ENCODE data around the gene MAST4.

Gene MAST4

GRCh38 chr5:67003685-67003934 is 407.4 kb downstream of the MAST4 start:
- DNase-seq, result no peak

GRCh38 chr5:67003935-67004729 is 407.9 kb downstream of the MAST4 start:
- peak; percentile 79 for DNase-seq

GRCh38 chr5:67004730-67005350 is 408.6 kb downstream of the MAST4 start:
- no peak for DNase-seq

GRCh38 chr5:67005737-67006499 is 409.7 kb downstream of the MAST4 start:
- no peak for DNase-seq

- no peak for DNase-seq
Observed at GRCh38 chr5:67006500-67006848, 410.3 kb downstream of the MAST4 start.

GRCh38 chr5:67009028-67009427 is 412.8 kb downstream of the MAST4 start:
- DNase-seq, result no peak

- no peak for DNase-seq
Observed at GRCh38 chr5:67010684-67011409, 414.7 kb downstream of the MAST4 start.

GRCh38 chr5:67011422-67011821 is 415.2 kb downstream of the MAST4 start:
- DNase-seq, result no peak

- DNase-seq, result no peak
Observed at GRCh38 chr5:67012171-67012570, 416.0 kb downstream of the MAST4 start.

GRCh38 chr5:67013719-67014118 is 417.5 kb downstream of the MAST4 start:
- DNase-seq, result no peak

GRCh38 chr5:67014191-67014590 is 418.0 kb downstream of the MAST4 start:
- no peak for DNase-seq

GRCh38 chr5:67014957-67015400 is 418.8 kb downstream of the MAST4 start:
- no peak for DNase-seq

GRCh38 chr5:67015541-67016191 is 419.5 kb downstream of the MAST4 start:
- DNase-seq, result no peak

GRCh38 chr5:67019065-67019845 is 423.1 kb downstream of the MAST4 start:
- no peak for DNase-seq

- DNase-seq, result no peak
Observed at GRCh38 chr5:67020096-67020615, 424.0 kb downstream of the MAST4 start.

GRCh38 chr5:67021031-67021430 is 424.8 kb downstream of the MAST4 start:
- DNase-seq, result no peak

GRCh38 chr5:67021521-67021920 is 425.3 kb downstream of the MAST4 start:
- no peak for DNase-seq

- no peak for DNase-seq
Observed at GRCh38 chr5:67021962-67022361, 425.8 kb downstream of the MAST4 start.

GRCh38 chr5:67025457-67025856 is 429.3 kb downstream of the MAST4 start:
- DNase-seq, result no peak

GRCh38 chr5:67026278-67026677 is 430.1 kb downstream of the MAST4 start:
- DNase-seq, result no peak

- no peak for DNase-seq
Observed at GRCh38 chr5:67027171-67027570, 431.0 kb downstream of the MAST4 start.

GRCh38 chr5:67028371-67028770 is 432.2 kb downstream of the MAST4 start:
- DNase-seq, result no peak
